HG03139 (cell line): Measurements from ENCODE around the gene ENTHD1.

ENCODE experiments used
- ATAC-seq: cut with Tn5 transposase; IDR thresholded peaks from one replicate; pipeline ENCODE4 v1.9.1; 2021; ENCODE audit not compliant: unreplicated experiment

The ENTHD1 gene, protein sequence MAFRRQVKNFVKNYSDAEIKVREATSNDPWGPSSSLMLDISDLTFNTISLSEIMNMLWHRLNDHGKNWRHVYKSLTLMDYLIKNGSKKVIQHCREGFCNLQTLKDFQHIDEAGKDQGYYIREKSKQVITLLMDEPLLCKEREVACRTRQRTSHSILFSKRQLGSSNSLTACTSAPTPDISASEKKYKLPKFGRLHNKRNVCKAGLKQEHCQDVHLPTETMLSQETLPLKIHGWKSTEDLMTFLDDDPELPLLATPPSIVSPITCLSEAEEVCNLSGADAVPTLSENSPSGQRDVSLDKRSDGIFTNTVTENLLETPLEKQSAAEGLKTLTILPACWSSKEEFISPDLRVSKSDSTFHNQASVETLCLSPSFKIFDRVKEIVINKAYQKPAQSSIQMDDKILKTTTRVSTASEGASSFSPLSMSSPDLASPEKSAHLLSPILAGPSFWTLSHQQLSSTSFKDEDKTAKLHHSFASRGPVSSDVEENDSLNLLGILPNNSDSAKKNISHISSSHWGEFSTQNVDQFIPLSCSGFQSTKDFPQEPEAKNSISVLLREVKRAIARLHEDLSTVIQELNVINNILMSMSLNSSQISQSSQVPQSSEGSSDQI

DNA sequence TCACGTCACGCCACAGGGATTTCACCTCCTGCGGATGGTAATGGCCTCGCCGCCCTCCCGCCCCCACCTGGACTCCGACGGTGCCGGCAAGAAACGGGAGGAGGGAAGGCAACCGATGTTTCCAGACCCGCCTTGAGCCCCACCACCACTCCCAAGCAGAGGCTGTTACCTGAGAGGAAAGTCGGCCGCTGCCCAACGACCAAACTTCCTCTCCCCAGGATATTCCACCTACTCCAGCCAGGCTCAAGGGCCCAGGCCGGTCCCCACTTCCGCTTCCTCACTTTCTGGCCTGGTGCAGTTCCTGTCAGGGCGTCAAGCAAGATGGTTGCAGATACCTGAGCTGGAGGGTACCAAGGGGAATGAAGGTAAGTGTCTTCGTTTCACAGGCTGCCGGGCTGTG, at the start of gene ENTHD1:
TSS of gene ENTHD1 (minus strand) at position 235 of the 400 bp plus-strand sequence. CDS start 6,012 bp downstream, outside the sequence.
- no peak for ATAC-seq

DNA sequence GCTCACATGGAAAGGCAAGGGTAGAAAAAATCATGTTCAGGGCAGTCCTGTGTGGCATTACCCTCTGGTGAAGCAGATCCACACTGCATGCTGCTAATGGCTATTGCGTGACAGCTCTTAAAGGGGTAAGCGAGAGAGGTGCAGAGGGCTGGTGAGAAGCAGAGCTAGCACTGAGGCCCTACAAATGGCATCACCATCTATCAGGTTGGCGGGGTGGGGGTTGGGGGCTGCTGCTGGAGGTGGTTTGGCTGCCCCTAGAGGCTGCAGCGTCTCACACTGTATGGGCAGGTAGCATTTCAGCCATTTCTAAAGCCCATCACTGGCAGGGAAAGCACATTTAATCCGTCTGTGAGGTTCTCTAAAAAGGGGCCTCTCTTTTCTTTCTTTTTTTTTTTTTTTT, 49.8 kb upstream of the ENTHD1 start:
- ATAC-seq, result no peak

DNA sequence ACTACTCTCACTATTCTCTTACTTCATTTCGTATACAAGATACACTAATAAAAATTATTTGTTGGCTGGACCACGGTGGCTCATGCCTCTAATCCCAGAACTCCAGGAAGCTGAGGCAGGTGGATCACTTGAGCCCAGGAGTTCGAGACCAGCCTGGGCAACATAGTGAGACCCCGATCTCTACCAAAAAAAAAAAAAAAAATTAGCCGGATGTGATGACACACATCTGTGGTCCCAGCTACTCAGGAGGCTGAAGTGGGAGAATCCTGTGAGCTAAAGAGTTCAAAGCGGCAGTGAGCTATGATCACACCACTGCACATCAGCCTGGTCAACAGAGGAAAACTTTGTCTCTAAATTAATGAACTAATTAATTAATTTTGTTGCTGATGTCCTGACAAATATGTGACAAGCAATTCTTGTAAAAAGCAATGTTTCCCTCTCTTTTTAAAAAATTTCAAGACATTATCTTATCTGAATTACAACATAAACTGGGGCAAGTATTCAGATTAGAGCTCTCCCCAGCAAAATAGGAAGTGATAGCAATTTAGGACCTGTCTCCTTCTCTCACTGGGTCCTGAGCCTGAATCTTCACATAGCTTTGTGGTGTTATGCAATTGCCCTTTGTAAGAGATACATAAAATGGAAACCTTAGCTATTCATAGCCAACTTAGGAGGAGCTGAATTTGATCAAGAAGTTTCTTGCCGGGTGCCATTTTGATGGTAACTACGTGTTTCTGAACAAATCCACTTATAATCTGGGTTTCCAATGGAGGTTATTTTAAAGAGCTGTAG, 49.1 kb upstream of the ENTHD1 start:
- ATAC-seq, result no peak

DNA sequence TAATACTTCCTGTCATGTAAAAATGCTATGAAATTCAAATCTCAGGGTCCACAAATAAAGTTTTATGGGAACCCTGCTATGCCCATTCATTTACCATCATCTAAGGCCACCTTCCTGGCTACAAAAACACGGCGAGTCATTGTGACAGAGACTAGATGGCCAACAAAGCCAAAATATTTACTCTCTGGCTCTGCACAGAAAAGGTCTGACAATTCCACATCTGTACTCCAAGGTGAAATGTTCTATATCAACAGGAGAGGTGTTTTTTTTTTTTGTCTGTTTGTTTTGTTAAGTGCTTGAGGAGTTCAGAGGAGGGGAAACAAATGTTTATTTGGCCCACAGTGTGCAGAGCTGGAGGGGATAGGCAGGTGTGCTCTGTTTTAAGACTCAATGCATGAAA, 48.0 kb upstream of the ENTHD1 start:
- ATAC-seq, result no peak

DNA sequence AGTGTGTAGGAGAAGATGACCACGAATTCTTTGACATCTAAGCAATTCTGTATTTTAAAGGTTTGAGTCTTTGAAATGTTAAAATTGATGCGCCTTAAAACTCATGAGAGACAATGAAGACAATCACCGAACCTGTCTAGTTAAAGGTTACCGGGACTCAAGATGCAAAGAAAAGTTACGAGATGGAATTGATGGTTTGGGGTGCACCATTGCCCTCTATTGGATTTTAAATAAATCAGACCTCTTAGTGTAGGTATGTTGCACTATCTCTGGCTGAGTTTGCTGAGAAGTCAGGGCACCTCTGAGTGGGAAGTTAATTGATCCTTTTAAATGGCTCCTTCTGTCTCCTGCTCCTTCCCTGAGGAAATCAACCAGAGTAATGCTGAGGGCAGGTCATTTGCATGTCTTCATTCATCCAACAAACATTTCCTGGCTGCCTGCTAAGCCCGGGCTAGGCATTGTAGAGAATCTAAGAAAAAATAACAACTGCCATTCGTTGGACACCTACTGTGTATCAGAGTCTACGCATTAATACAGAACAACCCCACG, 47.3 kb upstream of the ENTHD1 start:
- no peak for ATAC-seq

DNA sequence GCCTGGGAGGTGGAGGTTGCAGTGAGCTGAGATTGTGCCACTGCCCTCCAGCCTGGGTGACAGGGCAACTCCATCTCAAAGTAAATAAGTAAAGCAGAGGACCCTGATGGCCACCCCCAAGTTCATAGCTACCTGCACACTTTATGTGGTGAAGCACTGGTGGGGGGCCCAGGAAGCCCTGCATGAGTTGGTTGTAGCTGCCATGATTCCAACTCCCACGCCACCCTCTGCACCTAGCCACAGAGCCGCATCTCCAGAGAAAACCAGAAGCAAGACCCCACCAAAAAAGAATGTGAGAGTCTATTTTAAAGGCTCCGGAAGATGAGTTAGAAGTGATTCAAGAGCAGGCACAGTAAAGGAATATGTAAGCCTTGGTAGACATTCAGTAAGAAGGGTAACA, 46.3 kb upstream of the ENTHD1 start:
- ATAC-seq, result no peak

DNA sequence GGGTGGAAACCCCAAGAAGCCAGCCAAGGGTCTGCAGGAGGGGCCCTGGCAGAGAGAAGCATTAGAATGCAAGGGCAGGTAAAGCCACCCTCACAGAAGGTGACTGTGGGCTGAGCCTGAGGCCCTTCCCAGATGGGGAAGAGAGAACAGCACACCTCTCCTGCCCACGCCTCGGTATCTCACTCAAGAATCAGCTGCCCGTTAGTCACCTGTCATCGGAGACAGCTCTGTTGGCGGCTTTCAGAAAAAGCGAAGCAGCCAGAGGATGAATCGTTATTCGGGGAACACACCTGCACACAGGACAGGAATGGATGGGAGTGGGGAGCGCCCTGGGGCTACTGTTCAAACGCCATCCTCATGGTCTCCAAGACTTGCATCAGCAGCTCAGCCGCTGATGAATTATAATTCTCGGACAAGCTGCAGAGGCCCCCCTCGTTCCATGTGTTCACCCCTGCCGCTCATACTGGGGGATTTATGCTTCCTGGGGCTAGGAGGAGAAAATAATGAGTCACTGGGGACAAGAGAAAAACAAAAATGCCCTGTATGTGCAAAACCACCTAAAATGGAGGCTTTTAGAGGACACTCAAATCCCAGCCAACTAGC, 45.0 kb upstream of the ENTHD1 start:
- no peak for ATAC-seq

DNA sequence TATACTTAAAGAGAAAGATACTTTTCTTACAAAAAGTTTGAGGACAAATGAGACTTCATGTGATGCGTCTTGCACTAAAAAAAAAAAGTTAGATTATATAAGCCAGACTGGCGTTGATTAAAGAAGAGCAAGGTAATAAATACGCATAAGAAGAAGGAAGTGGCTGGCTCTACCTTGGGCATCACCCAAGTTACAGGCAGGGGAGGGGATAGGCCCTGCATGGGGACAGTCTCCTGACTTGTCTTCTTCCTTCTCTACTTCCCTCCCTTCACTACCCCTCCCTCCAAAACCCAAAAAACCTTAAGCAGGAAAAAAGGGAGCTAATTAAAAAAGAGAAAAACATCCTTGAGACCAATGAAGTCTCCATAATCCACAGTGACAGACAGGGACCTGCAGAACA, 44.3 kb upstream of the ENTHD1 start:
- ATAC-seq, result no peak

DNA sequence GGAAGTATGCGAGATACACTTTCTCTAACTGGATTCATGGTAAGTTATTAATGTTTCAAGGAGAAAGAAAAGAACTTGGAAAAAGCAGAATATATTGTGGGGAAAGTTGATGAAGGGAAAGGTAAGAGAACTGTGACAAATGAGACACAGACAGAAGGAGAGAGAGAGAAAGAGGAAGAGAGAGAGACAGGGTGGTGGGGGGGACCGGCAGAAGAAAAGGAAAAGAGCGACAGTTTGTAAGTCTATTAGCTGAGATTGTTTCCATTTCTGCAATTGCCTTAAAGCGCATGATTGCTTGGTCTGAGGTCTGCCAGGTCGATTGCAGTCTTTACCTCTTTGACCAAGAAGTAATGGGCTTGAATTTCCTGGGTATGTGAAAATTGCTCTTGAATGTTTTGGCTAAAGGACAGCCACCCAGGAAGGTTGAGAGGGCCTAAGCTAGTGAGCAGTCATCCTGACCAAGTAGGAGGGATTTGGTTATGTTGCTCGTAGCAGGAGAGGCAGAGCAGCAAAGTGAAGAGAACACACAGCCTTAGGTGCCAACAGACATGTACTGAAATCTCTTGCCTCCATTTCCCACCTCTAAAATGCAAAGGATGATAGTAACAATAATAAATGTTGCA, 43.1 kb upstream of the ENTHD1 start:
- no peak for ATAC-seq

DNA sequence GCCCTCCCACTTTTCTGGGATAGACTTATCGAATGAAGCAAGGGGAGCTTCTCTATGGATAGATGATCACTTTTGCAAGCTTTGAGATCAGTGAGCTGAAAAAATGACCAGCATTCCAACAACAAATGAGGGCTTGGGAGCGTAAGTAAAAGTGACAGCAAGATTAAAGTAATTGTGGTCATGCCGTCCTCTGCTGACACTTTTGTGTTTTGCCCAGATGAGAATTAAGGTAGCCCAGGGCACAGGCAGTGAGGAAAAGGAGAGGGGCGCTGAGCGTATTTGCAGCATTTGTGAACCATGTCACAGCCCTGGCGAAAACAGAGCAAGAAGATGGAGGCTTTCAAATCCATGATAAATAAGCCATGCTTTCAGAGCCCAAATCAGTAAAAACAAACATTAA, 42.1 kb upstream of the ENTHD1 start:
- no peak for ATAC-seq

DNA sequence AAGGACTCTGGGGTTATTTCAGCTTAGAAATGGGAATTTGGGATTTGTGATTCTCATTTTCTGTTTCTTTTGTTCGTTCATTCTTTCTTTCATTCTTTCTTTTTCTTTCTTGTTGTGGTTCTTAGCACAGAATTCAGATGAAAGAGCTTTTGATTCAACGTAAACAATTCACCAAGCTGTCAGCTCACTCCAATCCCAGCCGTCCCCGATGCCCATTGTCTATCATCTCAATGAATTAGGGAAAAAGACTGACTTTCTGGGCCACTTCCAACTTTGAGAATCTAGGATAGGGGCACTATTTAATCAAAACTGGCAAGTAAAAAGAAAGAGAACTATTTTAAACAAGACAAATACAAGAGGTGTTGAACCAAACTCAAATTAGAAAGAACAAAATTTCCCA, 41.6 kb upstream of the ENTHD1 start:
- ATAC-seq, result no peak

DNA sequence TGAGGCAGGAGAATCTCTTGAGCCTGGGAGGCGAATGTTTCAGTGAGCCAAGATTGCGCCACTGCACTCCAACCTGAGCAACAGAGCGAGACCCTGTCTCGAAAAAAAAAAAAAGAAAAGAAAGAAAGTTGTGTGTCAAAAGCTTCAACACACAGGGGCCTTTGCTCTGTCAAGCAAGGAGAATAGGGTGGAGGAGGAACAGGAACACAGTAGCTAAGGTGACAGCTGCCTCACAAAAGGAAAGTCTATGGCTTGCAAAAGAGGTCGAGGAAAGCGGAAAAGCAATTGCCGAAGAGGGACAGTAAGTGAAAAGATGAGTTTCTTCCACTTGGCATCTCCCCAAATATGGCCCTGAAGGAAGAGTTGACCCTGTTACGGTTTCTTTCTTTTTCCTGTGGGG, 40.2 kb upstream of the ENTHD1 start:
- no peak for ATAC-seq

DNA sequence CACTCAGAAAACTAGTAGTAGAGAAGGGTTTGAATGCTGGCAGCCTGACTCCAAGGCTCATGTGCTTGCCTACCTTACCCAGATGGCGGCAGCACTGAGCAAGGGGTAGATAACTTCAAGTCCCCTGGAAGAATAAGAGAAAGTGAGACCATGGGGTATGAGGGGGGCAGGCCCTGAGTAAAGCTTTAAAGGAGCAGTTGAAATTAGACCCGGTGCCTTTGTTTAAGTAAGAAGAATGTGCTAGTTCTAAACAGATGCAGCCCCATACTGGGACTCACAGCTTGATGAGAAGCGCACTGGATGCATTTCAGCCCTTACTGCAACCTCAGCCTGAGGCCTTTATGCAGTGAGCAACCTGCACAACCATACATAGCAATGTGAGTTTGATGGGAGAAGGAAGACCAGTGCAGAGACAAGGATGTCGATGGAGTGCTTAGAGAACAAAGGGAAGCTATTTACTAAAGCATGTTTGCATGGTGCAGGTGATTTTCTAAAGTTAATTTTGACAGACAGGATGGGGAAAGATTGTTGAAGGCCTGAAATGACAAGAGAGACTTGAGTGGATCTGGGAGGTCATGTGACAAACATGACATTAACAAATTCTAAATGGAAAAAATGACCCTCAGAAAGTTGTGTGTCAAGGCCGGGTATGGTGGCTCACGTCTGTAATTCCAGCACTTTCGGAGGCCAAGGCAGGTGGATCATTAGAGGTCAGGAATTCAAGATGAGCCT, 39.5 kb upstream of the ENTHD1 start:
- no peak for ATAC-seq

DNA sequence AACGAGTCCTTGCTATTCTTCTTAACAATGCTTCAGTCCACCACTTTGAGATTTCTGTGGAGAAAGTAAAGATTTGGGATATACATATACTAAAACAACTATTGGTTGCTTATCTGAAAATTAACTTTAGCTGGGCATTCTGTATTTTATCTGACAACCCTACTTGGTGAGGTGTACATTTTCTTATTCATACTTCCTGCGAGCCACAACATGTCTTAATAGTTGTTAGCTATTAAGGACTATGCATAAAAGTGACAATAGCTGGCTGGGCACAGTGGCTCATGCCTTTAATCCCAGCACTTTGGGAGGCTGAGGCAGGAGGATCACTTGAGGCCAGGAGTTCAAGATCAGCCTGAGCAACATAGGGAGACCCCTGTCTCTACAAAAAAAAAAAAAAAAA, 38.6 kb upstream of the ENTHD1 start:
- no peak for ATAC-seq

DNA sequence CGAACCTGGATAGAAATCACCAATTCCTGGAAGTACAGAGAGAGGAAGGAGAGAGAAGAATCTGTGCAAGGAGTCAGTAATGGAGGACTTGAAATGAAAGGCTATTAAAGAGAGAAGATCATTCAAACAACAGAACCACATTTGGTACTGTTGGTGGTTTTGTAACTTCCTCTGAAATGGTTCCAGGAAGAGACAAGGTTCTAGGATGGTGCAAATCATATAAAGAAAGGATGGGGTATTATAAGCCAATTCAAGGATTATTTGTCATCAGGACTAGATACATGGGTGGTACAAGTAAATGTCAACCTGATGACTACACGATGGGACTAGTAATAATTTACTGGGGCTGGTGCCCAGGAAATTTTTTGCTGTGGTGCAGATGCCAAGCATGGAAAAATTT, 37.7 kb upstream of the ENTHD1 start:
- ATAC-seq, result no peak

DNA sequence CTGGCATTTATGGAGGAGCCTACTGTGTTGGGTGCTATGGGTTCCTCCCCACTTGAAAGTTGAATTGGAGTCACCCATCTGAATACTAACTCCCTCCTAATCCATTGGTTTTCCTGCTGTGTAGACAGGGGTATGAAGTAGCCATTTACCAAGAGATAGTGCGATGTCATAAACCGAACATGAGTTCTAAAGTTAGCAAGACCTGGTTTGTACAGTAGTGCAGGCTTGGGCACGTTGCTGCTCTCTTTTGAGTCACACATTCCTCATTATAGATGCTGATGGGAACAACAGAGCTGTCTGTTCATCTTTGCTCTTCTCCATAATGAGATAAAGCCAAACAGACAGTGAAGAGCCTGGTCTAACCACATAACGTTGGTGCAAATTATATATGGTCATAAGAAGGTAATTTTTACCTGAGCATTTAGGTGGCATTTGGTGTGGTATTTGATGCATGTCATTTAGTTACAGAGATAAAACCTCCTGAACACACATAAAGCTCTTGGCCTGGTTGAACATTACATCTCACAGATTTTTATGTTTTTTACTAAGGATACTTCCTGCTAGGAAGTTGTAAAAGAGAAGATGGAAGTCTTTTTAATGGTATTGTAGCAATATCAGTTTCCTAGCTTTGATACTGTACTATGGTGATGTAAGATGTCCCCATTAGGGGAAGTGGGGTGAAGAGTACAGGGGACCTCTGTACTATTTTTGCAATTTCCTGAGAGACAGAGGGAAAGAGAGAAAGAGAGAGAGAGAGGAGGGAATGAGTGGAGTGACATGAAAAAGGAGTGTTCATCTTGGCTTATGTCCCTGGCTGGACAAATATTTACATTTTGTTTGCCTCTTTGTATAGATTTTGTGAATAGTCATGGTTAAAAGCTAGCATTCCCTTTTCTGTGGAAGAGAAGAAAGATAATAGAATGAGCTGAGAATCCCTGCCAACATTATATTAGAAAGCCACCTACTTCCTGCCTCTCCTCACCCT, 35.3 kb upstream of the ENTHD1 start:
- no peak for ATAC-seq

DNA sequence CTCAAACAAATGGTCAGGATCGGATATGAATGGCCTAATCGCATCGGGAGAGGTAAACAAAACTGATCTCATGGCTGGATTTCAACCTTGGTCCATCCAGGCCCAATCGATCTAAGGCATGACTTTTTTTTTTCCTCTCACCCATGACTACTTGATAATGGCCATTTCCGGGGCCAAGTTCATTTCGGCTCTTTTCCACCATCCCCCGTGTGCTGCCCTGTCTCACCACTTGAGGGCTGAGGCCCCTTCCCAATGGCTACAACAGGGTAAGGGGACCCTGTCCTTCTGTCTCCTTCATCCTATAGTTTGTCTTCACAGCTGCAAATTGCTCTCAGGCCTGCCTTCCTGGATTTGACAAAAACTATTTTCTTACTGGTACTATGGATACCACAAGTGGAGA, 34.0 kb upstream of the ENTHD1 start:
- no peak for ATAC-seq

DNA sequence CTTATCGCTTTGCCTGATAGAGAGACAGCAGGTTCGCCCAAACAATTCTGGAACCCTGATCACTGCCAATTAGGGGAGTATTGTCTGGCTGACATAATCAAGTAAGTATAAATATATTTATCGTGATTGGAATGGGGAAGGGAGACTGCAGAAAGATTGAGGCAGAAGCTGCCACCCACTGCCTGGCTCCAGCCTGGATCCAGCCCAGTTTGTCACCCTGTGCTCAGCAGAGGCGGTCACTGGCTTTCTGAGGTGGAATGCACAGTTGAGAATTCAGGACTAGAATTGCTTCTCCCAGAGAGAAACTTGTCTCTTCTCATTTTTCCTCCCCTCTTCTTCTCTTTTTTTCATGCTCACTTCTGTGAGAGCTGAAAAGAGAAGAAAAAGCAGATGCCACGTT, 33.2 kb upstream of the ENTHD1 start:
- no peak for ATAC-seq
